Measurements from ENCODE around the gene SMAP2.
"Not testable (repeated sequence)": the region's sequence is repeated elsewhere in the genome, so short reads cannot be mapped to it uniquely, and the experiment has no call there.

The SMAP2 gene

GRCh38 chr1:40386796-40387195 lies 13.3 kb downstream of the SMAP2 start:
- H3K4me2 ChIP-seq: peak overlapping the region; percentile 87
- peak overlapping the region; percentile 42 for H3K4me3 ChIP-seq (IDR thresholded peaks at IDR 0.05; ENCODE audit: insufficient read depth, low read depth, low read length)
- peak overlapping the region; percentile 65 for H3K9ac ChIP-seq

DNA sequence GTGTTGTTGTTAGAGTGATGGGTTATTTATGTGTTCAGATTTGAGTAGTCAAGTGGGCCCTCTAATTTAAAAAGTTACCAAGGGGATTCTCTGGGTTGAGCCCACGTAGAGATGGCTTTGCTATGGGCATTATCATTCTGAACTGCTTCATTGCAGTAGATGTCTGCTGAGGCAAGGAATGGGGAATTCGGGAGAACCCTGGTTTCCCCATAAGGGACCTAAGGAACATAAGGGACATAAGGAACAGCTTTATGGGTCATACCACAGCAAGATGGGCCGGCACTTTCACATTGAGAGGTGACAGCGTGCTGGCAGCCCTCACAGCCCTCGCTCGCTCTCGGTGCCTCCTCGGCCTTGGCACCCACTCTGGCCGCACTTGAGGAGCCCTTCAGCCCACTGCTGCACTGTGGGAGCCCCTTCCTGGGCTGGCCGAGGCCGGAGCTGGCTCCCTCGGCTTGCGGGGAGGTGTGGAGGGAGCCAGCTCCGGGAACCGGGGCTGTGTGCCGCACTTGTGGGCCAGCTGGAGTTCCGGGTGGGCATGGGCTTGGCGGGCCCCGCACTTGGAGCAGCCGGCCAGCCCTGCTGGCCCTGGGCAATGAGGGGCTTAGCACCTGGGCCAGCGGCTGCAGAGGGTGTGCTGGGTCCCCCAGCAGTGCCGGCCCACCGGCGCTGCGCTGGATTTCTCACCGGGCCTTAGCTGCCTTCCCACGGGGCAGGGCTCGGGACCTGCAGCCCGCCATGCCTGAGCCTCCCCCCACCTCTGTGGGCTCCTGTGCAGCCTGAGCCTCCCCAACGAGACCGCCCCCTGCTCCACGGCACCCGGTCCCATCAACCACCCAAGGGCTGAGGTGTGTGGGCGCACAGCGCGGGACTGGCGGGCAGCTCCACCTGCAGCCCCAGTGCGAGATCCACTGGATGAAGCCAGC lies 14.1 kb downstream of the SMAP2 start:
- H3K9ac ChIP-seq; H3K4me3 ChIP-seq (IDR thresholded peaks at IDR 0.05; ENCODE audit: insufficient read depth, low read depth, low read length); H2AFZ ChIP-seq (ENCODE audit: low read depth); H4K20me1 ChIP-seq (ENCODE audit: insufficient read depth); H3K27me3 ChIP-seq (ENCODE audit: insufficient read depth, low read depth); H3K36me3 ChIP-seq (ENCODE audit: insufficient read depth): not testable (repeated sequence)
- Histone ChIP-seq H3K27ac (peak overlapping the region; percentile 98), H3K4me1 (ENCODE audit: low read depth, poor library complexity, severe bottlenecking) (peaks cover 90% of the 10 kb centered on the region), H3K4me2 (peak overlapping the region; percentile 87), H3K79me2 (ENCODE audit: insufficient read depth, low read depth) (peaks cover 86% of the 10 kb centered on the region)

More at GRCh38 chr1:40386796-40387195, 13.3 kb downstream of the SMAP2 start:
- Histone ChIP-seq H4K20me1 (ENCODE audit: insufficient read depth) (no peaks in the 10 kb centered on the region), H3K36me3 (ENCODE audit: insufficient read depth) (no peaks in the 10 kb centered on the region), H3K27ac (peak overlapping the region; percentile 98), H3K79me2 (ENCODE audit: insufficient read depth, low read depth) (peaks cover 86% of the 10 kb centered on the region), H3K27me3 (ENCODE audit: insufficient read depth, low read depth) (no peaks in the 10 kb centered on the region), H2AFZ (ENCODE audit: low read depth) (no peak overlapping the region), H3K4me1 (ENCODE audit: low read depth, poor library complexity, severe bottlenecking) (peaks cover 90% of the 10 kb centered on the region)
- TF ChIP-seq CTCF (conservative IDR thresholded peaks at IDR 0.05; ENCODE audit: low read depth, low read length): no peak

DNA sequence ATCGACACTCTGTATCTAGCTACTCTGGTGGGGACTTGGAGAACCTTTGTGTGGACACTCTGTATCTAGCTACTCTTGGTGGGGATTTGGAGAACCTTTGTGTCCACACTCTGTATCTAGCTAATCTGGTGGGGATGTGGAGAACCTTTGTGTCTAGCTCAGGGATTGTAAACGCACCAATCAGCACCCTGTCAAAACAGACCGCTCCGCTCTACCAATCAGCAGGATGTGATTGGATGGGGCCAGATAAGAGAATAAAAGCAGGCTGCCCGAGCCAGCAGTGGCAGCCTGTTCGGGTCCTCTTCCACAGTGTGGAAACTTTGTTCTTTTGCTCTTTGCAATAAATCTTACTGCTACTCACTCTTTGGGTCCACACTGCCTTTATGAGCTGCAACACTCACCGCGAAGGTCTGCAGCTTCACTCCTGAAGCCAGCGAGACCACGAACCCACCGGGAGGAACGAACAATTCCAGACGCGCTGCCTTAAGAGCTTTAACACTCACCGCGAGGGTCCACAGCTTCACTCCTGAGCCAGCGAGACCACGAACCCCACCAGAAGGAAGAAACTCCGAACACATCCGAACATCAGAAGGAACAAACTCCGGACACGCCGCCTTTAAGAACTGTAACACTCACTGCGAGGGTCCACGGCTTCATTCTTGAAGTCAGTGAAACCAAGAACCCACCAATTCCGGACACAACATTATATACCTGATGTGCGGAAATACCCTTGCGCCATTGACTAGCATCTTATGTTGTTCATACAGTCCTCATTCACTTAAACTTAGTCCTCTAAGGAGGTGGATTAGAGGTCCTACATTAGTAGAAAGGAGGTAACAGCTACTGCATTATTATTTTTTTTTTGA lies 15.2 kb downstream of the SMAP2 start:
- Histone ChIP-seq H3K4me1 (ENCODE audit: low read depth, poor library complexity, severe bottlenecking) (peaks cover 80% of the 10 kb centered on the region), H3K4me2 (peak overlapping the region; percentile 79; the same call in 1 of the 2 replicates), H3K79me2 (ENCODE audit: insufficient read depth, low read depth) (peaks cover 79% of the 10 kb centered on the region), H3K27ac (peak overlapping the region; percentile 68)
- not testable (repeated sequence) for H3K9ac ChIP-seq; H3K4me3 ChIP-seq (IDR thresholded peaks at IDR 0.05; ENCODE audit: insufficient read depth, low read depth, low read length); H3K27me3 ChIP-seq (ENCODE audit: insufficient read depth, low read depth); H4K20me1 ChIP-seq (ENCODE audit: insufficient read depth); H3K36me3 ChIP-seq (ENCODE audit: insufficient read depth); H2AFZ ChIP-seq (ENCODE audit: low read depth)

- no peaks in the 10 kb centered on the region for H4K20me1 ChIP-seq (ENCODE audit: insufficient read depth)
- H3K27ac ChIP-seq: peak overlapping the region; percentile 68
- no peak for TF ChIP-seq CTCF (conservative IDR thresholded peaks at IDR 0.05; ENCODE audit: low read depth, low read length)
- H3K27me3 ChIP-seq (ENCODE audit: insufficient read depth, low read depth): no peaks in the 10 kb centered on the region
- peaks cover 80% of the 10 kb centered on the region for H3K79me2 ChIP-seq (ENCODE audit: insufficient read depth, low read depth)
- no peak overlapping the region for H2AFZ ChIP-seq (ENCODE audit: low read depth)
- no peaks in the 10 kb centered on the region for H3K36me3 ChIP-seq (ENCODE audit: insufficient read depth)
- H3K4me2 ChIP-seq: peak overlapping the region; percentile 79
- H3K9ac ChIP-seq: no peak overlapping the region
- peaks cover 74% of the 10 kb centered on the region for H3K4me1 ChIP-seq (ENCODE audit: low read depth, poor library complexity, severe bottlenecking)
- no peak overlapping the region for H3K4me3 ChIP-seq (IDR thresholded peaks at IDR 0.05; ENCODE audit: insufficient read depth, low read depth, low read length)
Measured at GRCh38 chr1:40389322-40389803, 15.8 kb downstream of the SMAP2 start.

GRCh38 chr1:40389871-40390560 lies 16.5 kb downstream of the SMAP2 start:
- no peak overlapping the region for H3K4me3 ChIP-seq (IDR thresholded peaks at IDR 0.05; ENCODE audit: insufficient read depth, low read depth, low read length)
- no peak for TF ChIP-seq CTCF (conservative IDR thresholded peaks at IDR 0.05; ENCODE audit: low read depth, low read length)
- peak overlapping the region; percentile 85 for H3K4me2 ChIP-seq
- H3K27ac ChIP-seq: peak overlapping the region; percentile 68
- H3K79me2 ChIP-seq (ENCODE audit: insufficient read depth, low read depth): peaks cover 81% of the 10 kb centered on the region
- no peaks in the 10 kb centered on the region for H3K27me3 ChIP-seq (ENCODE audit: insufficient read depth, low read depth)
- no peaks in the 10 kb centered on the region for H4K20me1 ChIP-seq (ENCODE audit: insufficient read depth)
- peaks cover 73% of the 10 kb centered on the region for H3K4me1 ChIP-seq (ENCODE audit: low read depth, poor library complexity, severe bottlenecking)
- H3K9ac ChIP-seq: no peak overlapping the region
- no peaks in the 10 kb centered on the region for H3K36me3 ChIP-seq (ENCODE audit: insufficient read depth)
- H2AFZ ChIP-seq (ENCODE audit: low read depth): no peak overlapping the region
